Renal cortex interstitium (tissue), 11 donors: ENCODE data around the gene SORCS1. TPM values are rescaled to one million over a fixed set of nuclear protein-coding genes. Genes with fewer than 3 reads are reported as not detected.

ENCODE experiments used
- DNase-seq, 11 donors: peaks; one replicate each; pipeline ENCODE4 v3.0.0-alpha.2; 2013; ENCODE audit warnings: low read depth in 9 of 11, low spot score in 4 of 11; ENCODE audit errors: extremely low read depth in 1 of 11
- polyA plus RNA-seq, 3 donors: library from polyadenylated mRNA; unstranded; fragments of 120-200 nt; gene quantifications; one replicate each; pipeline ENCODE4 v1.2.1, GENCODE V29; 2013; ENCODE audit not compliant: insufficient read length in 3 of 3

SORCS1 gene
- polyA plus RNA-seq, 3 donors, result 10.7 to 18.9 (median 13.7) TPM

DNA sequence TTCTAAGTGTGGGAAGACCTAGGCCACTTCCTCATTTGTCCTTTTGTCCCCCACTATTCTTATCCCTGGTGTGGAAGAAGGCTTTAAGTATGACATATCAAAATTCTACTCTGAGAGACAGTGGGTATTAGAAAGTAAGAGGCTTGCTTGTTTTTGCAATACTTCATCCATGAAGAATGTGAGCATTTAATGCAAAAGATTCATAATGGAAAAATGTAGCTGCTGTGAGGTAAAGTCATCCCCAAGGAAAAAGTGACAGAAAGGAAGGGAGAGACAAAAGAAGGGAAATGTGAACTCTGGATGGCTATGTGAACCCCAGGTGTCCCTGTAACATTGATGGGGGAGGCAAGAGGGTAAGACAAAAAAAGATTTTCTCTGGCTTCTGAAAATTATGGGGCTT is 607.5 kb downstream of the SORCS1 start:
- no peak for DNase-seq

DNA sequence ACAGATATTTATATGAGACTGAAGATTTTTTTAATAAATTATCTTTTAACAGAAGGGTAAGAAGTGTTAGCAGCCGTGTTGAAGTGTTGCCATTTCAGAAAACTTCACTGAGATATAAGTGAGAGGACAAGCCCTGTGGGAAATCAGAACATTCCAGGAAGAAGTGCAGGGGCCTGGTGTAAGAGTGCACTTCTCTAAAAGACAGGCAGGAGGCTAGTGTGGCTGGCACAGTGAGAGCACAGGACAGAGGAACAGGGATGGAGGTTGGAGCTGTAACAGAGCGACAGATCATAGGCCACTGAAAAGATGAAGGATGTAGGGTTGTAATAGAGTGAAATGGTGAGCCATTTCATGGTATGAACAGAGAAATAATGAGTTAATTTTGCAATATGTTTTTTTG is 608.9 kb downstream of the SORCS1 start:
- DNase-seq, result no peak

DNA sequence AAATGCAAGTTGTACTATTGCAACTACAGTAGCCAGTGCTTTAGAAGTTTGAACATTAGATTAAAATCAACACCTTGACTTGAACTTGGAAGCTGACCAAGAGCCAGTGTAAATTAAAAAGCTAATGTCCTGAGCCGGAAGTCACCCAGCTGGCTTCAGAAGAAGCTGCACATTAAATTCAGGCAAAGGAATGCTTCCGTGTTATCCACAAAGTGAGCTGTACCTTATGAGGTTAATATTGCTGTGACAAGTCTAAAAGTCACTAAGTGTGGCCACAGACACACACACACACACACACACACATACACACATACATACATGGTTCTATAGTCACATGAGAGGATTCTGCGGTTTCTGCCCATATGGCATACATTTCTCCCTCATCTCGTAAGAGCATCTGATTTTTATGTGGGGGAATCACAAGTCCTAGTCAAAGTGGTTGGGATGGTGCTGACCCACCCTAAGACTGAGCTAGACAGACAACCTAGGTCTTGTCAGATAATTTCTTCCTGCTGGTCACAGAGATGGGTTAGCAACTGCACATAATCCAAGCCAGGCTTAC is 612.9 kb downstream of the SORCS1 start:
- DNase-seq, result peak in 2 of 11 donors; percentile 9 to 11

DNA sequence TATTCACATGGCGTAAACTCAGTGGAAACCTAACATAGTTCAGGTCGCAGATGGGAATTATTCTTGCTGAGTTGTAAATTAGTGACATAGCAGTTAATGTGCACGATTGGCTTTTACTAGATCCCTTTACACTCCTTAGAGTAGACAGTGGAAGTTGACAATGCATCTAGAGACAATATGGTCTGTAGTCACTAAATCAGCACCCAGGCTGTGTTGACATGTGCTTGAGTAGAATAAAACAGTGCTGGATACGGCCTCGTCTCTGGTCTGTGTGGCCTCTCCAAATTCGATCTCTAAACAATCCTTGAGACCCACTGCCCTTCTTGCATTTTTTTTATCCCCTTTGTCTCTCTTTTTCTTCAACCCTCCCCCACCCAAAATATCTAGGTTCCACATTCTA is 615.7 kb downstream of the SORCS1 start:
- no peak for DNase-seq

DNA sequence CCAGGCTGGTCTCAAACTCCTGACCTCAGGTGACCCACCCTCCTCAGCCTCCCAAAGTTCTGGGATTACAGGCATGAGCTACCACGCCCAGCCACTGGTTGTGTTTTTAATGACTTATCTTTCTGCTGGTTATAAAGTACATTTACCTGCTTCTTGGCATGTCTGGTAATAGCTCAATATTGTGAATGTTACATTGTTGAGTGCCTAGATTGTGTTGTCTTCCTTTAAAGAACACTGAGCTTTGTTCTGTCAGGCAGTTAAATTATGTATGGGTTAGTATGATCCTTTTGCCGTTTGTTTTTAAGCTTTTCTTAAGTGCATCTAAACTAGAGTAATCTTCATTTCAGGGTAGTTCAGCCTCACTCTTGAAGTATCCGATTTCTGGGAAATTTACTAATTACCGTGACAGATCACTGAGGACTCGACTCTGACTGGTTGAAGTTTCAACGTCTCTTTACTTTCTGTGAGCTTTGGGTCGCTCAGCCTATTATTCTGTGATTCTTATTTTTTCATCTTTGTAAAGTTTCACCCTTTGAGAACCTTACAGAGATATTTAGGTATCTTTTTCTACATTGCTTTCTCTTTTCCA is 617.4 kb downstream of the SORCS1 start:
- DNase-seq, result no peak

DNA sequence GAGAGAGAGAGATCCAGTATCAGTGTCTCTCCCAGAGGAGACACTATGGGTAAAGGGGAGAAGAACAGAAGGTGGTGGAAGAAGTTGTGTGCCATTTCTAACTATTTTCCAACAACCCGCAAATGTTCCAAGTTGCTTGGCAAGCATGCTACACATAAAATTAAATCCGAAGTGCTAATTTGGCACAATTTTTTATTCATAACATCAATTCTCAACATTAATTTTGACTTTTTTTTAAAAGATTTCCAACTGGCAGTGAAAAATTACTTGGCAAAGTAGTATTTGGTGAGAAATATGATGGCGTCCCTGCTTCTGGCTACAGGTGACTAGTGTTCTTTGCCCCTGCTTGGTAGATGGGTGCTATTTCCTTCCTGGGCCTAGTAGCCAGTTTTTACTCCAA is 622.0 kb downstream of the SORCS1 start:
- no peak for DNase-seq

DNA sequence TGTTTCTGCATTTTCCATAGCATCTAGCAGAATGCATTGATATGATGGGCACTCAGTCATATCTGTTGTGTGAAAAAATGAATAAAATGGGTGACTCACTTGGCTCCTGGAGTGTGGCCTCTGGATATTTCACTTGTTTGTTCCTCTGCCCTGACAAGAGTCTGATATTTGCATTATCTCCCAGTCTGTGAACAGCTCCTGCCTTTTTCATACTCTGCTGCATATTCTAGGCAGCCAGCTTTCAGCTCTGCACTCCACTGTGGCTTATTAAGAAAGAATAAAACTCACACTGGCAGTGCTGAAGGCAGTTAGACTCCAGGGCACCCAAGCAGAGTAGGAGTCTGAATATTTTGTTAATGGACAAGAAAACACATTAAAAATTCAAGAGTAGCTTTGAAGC is 623.9 kb downstream of the SORCS1 start:
- no peak for DNase-seq

DNA sequence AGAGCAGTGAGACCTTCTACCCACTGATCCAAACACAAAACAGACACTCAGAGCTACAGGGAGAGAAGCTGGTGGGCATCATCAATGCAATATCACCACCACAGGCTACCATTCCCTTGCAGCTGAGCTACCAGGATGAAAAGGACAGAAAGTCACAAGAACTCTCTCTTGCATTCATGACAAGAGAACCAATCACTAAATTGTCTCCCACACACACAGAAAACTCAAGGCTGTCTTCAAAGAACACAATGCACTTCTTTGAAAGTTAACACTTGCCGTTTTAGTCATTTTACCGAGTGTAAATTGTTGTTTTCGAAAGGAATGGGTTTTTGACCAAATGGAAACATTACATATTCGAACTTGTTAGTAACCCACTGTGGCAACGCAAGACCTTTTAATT is 626.6 kb downstream of the SORCS1 start:
- DNase-seq, result no peak

DNA sequence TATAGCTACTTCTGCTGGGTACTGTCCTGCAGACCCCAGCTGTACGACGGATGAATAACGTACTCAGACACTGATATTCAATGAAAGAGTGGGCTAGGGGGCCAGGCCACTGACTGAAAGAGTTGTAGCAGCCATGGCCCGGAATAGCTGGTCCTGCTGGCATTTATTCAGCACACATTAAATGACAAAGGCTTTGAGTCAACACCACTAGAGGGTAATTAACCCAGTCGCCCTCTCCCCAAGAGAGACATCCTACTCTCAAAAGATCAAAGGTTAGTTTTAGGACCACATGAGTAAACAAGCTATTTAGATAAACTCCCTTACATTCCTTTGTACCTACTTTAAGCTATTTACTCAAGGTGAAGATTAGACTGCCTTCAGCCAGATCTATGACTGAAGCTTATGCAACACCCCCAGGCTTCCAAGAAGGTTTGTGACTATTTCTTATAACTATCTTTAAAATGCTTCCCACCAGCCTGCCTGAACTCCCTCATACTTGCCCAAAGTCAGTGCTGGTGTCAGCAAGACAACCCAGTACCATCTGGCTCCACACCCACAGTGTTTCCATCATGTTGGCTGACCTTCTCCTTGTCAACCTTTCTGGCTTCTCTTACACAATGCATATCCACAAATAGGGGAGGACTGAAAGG is 629.1 kb downstream of the SORCS1 start:
- no peak for DNase-seq

DNA sequence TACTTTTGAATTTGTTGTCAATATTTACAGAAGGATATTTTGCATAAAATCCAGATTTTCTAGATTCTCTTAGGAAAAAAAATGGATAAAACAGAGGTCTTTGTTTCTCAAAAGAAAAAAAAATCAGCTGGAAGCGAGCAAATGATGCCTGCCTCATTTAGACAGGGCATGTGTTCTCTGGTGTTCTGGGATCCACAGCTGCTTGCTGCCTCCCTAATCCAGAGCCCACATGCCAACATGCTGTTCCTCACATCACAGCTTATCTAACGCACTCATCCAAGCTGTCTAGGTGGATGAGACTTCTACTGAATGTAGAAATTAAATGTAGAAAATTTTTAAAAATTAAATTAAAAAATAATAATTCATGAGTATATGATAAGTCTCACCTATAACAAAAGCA is 630.1 kb downstream of the SORCS1 start:
- DNase-seq, result no peak

DNA sequence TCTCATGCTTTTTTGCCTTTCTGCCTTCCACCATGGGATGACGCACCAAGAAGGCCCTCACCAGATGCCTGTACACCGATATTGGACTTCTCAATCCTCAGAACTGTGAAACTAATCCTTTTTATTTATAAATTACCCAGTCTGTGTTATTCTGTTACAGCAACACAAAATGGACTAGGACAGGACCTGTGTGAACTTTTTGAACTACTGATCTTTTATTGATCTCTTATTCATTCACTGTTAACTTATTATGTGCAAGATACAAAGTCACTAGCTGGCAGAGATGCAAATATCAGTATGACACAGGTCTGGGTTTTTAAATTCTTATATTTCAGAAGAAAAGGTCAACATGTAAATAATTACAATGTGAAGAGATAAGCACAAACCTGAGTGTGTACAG is 635.8 kb downstream of the SORCS1 start:
- DNase-seq, result no peak

DNA sequence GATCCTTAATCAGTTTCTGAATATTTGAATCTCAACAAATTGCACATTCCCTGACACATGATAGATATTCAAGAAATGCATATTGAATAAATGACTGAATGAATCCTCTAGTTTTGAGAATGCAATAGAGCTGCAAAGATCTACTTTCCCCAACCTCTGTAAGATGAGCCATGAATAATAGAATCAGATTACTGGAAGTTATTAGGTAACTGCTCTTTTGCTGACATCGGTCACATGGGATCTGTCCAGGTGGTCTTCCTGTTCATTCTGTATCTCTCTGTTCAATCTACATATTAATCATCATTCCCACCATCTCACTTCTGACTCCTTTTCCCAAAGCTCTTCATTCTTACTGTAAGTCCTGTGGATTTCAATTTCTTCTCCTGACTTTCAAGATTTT is 638.7 kb downstream of the SORCS1 start:
- no peak for DNase-seq
